Heart right ventricle (tissue), 16 donors: ENCODE measurements around the gene CHST11. TPM values are rescaled to one million over a fixed set of nuclear protein-coding genes. Genes with fewer than 3 reads are reported as not detected.
A peak's percentile ranks its signal among the peaks of the same experiment; 100 is the strongest.

ENCODE experiments used
- ATAC-seq, 8 donors: fragments of 200-7000 bp; cut with Tn5 transposase; one replicate each; pipeline ENCODE4 v1.9.1; 2020; ENCODE audit warnings: mild to moderate bottlenecking in 8 of 8, moderate library complexity in 8 of 8, moderate number of reproducible peaks in 1 of 8
- DNase-seq, 2 donors: peaks; one replicate each; pipeline ENCODE4 v3.0.0-alpha.2; 2020
- H3K27ac ChIP-seq, 10 donors: fragments of 200-600 bp; sonication (generic) in 2 of 10; one replicate each; pipeline versions ENCODE4 v1.5.0 to v1.8.0; 2020 to 2022; ENCODE audit warnings: mild to moderate bottlenecking in 3 of 10
- H3K27me3 ChIP-seq, 7 donors: fragments of 200-600 bp; one replicate each; pipeline ENCODE4 v1.8.0; 2021 to 2022; ENCODE audit warnings: mild to moderate bottlenecking in 2 of 7
- H3K36me3 ChIP-seq, 9 donors: fragments of 200-600 bp; sonication (generic) in 1 of 9; one replicate each; pipeline versions ENCODE4 v1.5.0 to v1.8.0; 2020 to 2022; ENCODE audit warnings: mild to moderate bottlenecking in 2 of 9
- H3K4me1 ChIP-seq, 9 donors: fragments of 200-600 bp; sonication (generic) in 1 of 9; one replicate each; pipeline versions ENCODE4 v1.5.0 to v1.8.0; 2020 to 2022; ENCODE audit warnings: mild to moderate bottlenecking in 4 of 9
- H3K4me3 ChIP-seq, 10 donors: fragments of 200-600 bp; sonication (generic) in 2 of 10; one replicate each; pipeline versions ENCODE4 v1.5.0 to v1.8.0; 2020 to 2022; ENCODE audit warnings: mild to moderate bottlenecking in 7 of 10, moderate library complexity in 2 of 10
- H3K9me3 ChIP-seq, 11 donors: fragments of 200-600 bp in 10 of 11; sonication (generic) in 2 of 11; one replicate each; pipeline versions ENCODE4 v1.5.0 to v1.8.0; 2013 to 2022; ENCODE audit warnings: mild to moderate bottlenecking in 2 of 11, control low read depth in 1 of 11, moderate library complexity in 1 of 11
- WGBS, 2 donors: extraction: QIAGEN DNeasy Blood & Tissue Kit; methylation state at CpG; one replicate each; pipeline ENCODE4 v1.1.7; 2013; ENCODE audit warnings: inconsistent platforms in 1 of 2; 5-methylcytosine and 5-hydroxymethylcytosine counted together
- intact Hi-C, 10 donors: fragments of 100-400 bp; cut with DNase I; formaldehyde crosslinking; loops; one replicate each; pipeline versions ENCODE4 v1.11.1 to v1.14.2; 2022
- polyA plus RNA-seq, 2 donors: library from polyadenylated mRNA; stranded (reverse); fragments of 200-250 nt; gene quantifications; one replicate each; pipeline ENCODE4 v1.2.3, GENCODE V29; 2013
- total RNA-seq, 10 donors: library from RNA; stranded (reverse); fragmentation: NEBNext Ultra II Directional in 3 of 10; extraction: Animal tissue kit (Norgen Biotek cat#: 25700) in 3 of 10; gene quantifications; one replicate each; pipeline versions ENCODE4 v1.2.1 to v1.2.4, GENCODE V29; 2021 to 2023
- TF ChIP-seq, protein P1 (sequence below), 9 donors: fragments of 200-600 bp; sonication (generic) in 2 of 9; IDR thresholded peaks; one replicate each; pipeline versions ENCODE4 v1.5.0 to v1.8.0; 2021 to 2022; ENCODE audit warnings: antibody characterized with exemption in 9 of 9, mild to moderate bottlenecking in 5 of 9, moderate library complexity in 1 of 9
- donor health status: Arrhythmogenic right ventricular cardiomyopathy.
- donor health status: ischemic (EF 13 %, LVEDD 7.1; RV severe dilation, severe dysfunction).
- donor health status: healthy with polysubstance abuse.
- donor health status: DM: no; HTN: yes; CAD: no.
- donor health status: DM: no; HTN: no; CAD: no.
- donor health status: ischemic (EF 25% LVEDD 6.9; RV normal size, moderate dysfunction).
- donor health status: ischemic (EF 25% LVEDD 5.7; RV mildly dilated, moderate dysfunction).
- donor health status: healthy.
- donor health status: DM: yes; HTN: yes; CAD: no.
- donor health status: Ischemic cardiomyopathy.
- donor health status: ischemic (EF 35%, LVEDD 5.7; RV mildly dilated, moderate dysfunction).
- donor health status: nonischemic (EF 11% LVEDD 7.7; RV severe dilation, severe dysfunction).
- donor health status: DM: yes; HTN: yes; CAD: no.
- donor health status: PGD.
- donor health status: ischemic (EF 29% LVEDD 5.4; RV normal size, mild dysfunction).
- donor health status: nonischemic (EF 23%, LVEDD 6.1; RV moderate dilation, normal function).

Gene CHST11
- total and polyA plus RNA-seq, 12 donors: 1.1 to 12.7 (median 4.3) TPM

DNA sequence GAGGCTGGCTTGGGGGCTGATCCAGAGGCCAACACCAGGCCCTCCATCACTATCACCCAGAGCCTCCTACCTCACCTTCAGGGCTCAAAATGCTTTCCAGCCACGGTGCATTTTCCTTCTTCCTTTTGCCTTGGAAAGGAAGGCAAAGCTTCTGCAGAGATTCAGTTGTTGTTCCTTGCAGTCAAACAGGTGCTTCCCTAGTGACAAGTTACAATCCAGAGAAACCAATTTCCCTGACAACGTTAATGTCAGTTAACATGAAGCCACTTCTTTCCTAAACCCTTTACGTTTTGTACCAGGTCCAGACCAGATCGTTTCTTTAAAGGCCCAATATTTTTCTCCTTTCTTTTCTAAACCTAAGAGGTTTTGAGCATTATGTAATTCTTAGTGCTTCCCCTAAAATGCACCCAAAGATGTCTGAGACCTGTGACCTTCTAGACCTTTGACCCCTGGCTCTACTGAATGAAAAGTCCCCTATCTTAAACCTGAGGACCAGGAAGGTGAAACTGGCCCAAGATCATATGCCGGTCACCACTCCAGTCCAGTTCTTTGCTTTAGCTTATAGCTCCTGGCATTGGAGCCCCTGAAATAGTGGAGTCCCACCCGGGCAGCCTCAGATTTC lies 289.8 kb downstream of the CHST11 start:
- no peaks in the 10 kb centered on the region for H3K27me3 ChIP-seq
- DNase-seq (no peak), ATAC-seq (no peak)
- no peaks in the 10 kb centered on the region for H3K9me3 ChIP-seq
- H3K4me1 ChIP-seq: peaks cover 4 to 70% (median 25%) of the 10 kb centered on the region in 9 donors
- H3K4me3 ChIP-seq: no peak overlapping the region
- H3K27ac ChIP-seq: no peak overlapping the region
- H3K36me3 ChIP-seq: no peaks in the 10 kb centered on the region
- intact Hi-C loops: no loop called here
- 67 to 81% methylated on average over 6 of the region's 6 CpGs for WGBS, 2 donors
- TF ChIP-seq, protein P1, sequence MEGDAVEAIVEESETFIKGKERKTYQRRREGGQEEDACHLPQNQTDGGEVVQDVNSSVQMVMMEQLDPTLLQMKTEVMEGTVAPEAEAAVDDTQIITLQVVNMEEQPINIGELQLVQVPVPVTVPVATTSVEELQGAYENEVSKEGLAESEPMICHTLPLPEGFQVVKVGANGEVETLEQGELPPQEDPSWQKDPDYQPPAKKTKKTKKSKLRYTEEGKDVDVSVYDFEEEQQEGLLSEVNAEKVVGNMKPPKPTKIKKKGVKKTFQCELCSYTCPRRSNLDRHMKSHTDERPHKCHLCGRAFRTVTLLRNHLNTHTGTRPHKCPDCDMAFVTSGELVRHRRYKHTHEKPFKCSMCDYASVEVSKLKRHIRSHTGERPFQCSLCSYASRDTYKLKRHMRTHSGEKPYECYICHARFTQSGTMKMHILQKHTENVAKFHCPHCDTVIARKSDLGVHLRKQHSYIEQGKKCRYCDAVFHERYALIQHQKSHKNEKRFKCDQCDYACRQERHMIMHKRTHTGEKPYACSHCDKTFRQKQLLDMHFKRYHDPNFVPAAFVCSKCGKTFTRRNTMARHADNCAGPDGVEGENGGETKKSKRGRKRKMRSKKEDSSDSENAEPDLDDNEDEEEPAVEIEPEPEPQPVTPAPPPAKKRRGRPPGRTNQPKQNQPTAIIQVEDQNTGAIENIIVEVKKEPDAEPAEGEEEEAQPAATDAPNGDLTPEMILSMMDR (IDR thresholded peaks at IDR 0.05): no peak

DNA sequence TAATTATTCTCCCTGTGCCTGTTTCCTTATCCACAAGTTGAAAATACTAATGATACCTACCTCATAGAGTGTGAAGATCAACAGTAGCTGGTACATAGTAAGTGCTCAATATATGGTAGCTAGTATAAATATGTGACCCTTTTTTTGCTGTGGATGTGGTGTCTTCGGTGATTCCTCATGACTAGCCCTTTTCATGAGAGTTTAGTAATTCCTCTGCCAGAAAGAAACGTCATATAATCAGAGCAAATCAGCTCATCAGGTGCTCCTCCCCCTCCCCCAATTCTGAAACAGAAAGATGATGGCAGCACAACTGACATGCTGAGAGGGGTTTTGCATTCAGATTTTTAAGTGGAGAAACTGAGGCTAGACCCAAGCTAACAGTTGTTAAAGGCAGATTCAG lies 290.6 kb downstream of the CHST11 start:
- Histone ChIP-seq H3K27me3 (no peaks in the 10 kb centered on the region), H3K27ac (peak overlapping the region in 1 of 10 donors; percentile 75), H3K9me3 (no peaks in the 10 kb centered on the region), H3K4me3 (no peak overlapping the region), H3K4me1 (peaks cover 4 to 70% (median 22%) of the 10 kb centered on the region in 9 donors), H3K36me3 (no peaks in the 10 kb centered on the region)
- intact Hi-C loops: no loop called here
- WGBS, 2 donors: 81 to 88% methylated on average over 2 of the region's 2 CpGs
- TF ChIP-seq, protein P1 (IDR thresholded peaks at IDR 0.05): no peak
- ATAC-seq: no peak
- DNase-seq: no peak

- H3K4me3 ChIP-seq: no peak overlapping the region
- no peaks in the 10 kb centered on the region for H3K9me3 ChIP-seq
- 73 to 75% methylated on average over 8 of the region's 8 CpGs for WGBS, 2 donors
- DNase-seq (no peak), ATAC-seq (no peak)
- H3K36me3 ChIP-seq: no peaks in the 10 kb centered on the region
- TF ChIP-seq, protein P1 (IDR thresholded peaks at IDR 0.05): no peak
- peak overlapping the region in 4 of 10 donors; percentile 43 to 75 (median 56) for H3K27ac ChIP-seq
- H3K4me1 ChIP-seq: peaks cover 0 to 64% (median 18%) of the 10 kb centered on the region in 9 donors
- intact Hi-C loops: no loop called here
- no peaks in the 10 kb centered on the region for H3K27me3 ChIP-seq
Observed at GRCh38 chr12:104747955-104748354, 291.2 kb downstream of the CHST11 start.

GRCh38 chr12:104748356-104748755 lies 291.6 kb downstream of the CHST11 start:
- 77 to 78% methylated on average over 7 of the region's 7 CpGs for WGBS, 2 donors
- no peak for ATAC-seq

More at GRCh38 chr12:104748356-104748755, 291.6 kb downstream of the CHST11 start:
- Histone ChIP-seq H3K4me3 (no peak overlapping the region), H3K9me3 (no peaks in the 10 kb centered on the region), H3K36me3 (no peaks in the 10 kb centered on the region), H3K27me3 (no peaks in the 10 kb centered on the region), H3K27ac (peak overlapping the region in 6 of 10 donors; percentile 42 to 75 (median 55)), H3K4me1 (peaks cover 0 to 64% (median 18%) of the 10 kb centered on the region in 9 donors)
- TF ChIP-seq, protein P1 (IDR thresholded peaks at IDR 0.05): no peak
- intact Hi-C loops: no loop called here
- DNase-seq: no peak
